Endothelial cell of umbilical vein (primary cell): Measurements from ENCODE around the gene RASGRF2. TPM values are rescaled to one million over a fixed set of nuclear protein-coding genes. Genes with fewer than 3 reads are reported as not detected.

ENCODE experiments used
- BruUV-seq: library from RNA; stranded (reverse); fragments of 400-500 nt; replicated peaks from 2 replicates; lab custom pipeline; 2021; lab: Mats Ljungman, UMichigan
- CTCF ChIA-PET: fragments of 300-600, 350-600 bp; sonication (Branson Sonifier 250); formaldehyde crosslinking; loops from one replicate; lab custom pipeline; 2021; ENCODE audit warnings: antibody characterized with exemption, inconsistent platforms; lab: Charles Lee
- POLR2A ChIA-PET: fragments of 300-600, 350-600 bp; sonication (Branson Sonifier 250); formaldehyde crosslinking; loops from one replicate; lab custom pipeline; 2021; ENCODE audit warnings: antibody characterized with exemption, inconsistent platforms; lab: Charles Lee
- DNase-seq: peaks from one replicate; pipeline ENCODE4 v3.0.0-alpha.2; 2011; ENCODE audit warnings: low read depth, low spot score
- FAIRE-seq: peaks from 2 replicates; lab custom pipeline; 2011; peaks lifted over from hg19 to GRCh38; lab: Jason Lieb, UNC
- H2AFZ ChIP-seq: 2 replicates; pipeline ENCODE4 v1.6.0; 2012; ENCODE audit warnings: low read depth, low read length, control low read depth, inconsistent platforms
- H3K27ac ChIP-seq: 2 replicates; pipeline ENCODE4 v1.5.1; 2011; ENCODE audit warnings: low read depth, mild to moderate bottlenecking, control low read depth, low read length, moderate library complexity; ENCODE audit not compliant: insufficient read depth
- H3K27me3 ChIP-seq, 2 experiments: 2 replicates each; pipeline versions ENCODE4 v1.6.0 to v1.6.1; 2011; ENCODE audit warnings: low read length in 2 of 2, mixed read lengths in 1 of 2; ENCODE audit not compliant: control insufficient read depth in 2 of 2, insufficient read depth in 2 of 2
- H3K36me3 ChIP-seq, 2 experiments: 2 replicates in 1 of 2; 3 replicates in 1 of 2; pipeline ENCODE4 v1.5.1; 2011; ENCODE audit warnings: low read length in 2 of 2, mild to moderate bottlenecking in 1 of 2, moderate library complexity in 1 of 2; ENCODE audit not compliant: control insufficient read depth in 2 of 2, insufficient read depth in 2 of 2; ENCODE audit errors: extremely low read depth in 1 of 2
- H3K4me1 ChIP-seq: 3 replicates; pipeline ENCODE4 v1.5.1; 2011; ENCODE audit warnings: mild to moderate bottlenecking, low read length; ENCODE audit not compliant: control insufficient read depth, insufficient read depth; ENCODE audit errors: extremely low read depth
- H3K4me2 ChIP-seq: 2 replicates; pipeline ENCODE4 v1.6.1; 2011; ENCODE audit warnings: low read length, control low read depth, mixed read lengths; ENCODE audit not compliant: insufficient read depth
- H3K4me3 ChIP-seq, 3 experiments: fragments of 200-600 bp in 1 of 3; sonication (generic), shearing (Covaris generic) in 1 of 3; replicated peaks in 1 of 3; 2 replicates each; pipeline ENCODE4 v1.5.1; 2011 to 2016; ENCODE audit warnings: control low read depth in 3 of 3, low read length in 3 of 3, mild to moderate bottlenecking in 2 of 3, inconsistent platforms in 1 of 3, low read depth in 1 of 3, moderate library complexity in 1 of 3; ENCODE audit not compliant: insufficient read depth in 1 of 3
- H3K79me2 ChIP-seq: 2 replicates; pipeline ENCODE4 v1.6.0; 2012; ENCODE audit warnings: low read length, inconsistent platforms; ENCODE audit not compliant: control insufficient read depth, insufficient read depth
- H3K9ac ChIP-seq: replicated peaks from 2 replicates; pipeline ENCODE3; 2011; ENCODE audit warnings: low read length, control low read depth; ENCODE audit not compliant: insufficient read depth; ENCODE audit errors: extremely low read depth
- H3K9me1 ChIP-seq: replicated peaks from 3 replicates; pipeline ENCODE4 v1.6.0; 2011; ENCODE audit warnings: mild to moderate bottlenecking, low read length; ENCODE audit not compliant: control insufficient read depth, insufficient read depth; ENCODE audit errors: extremely low read depth
- H3K9me3 ChIP-seq: replicated peaks from 2 replicates; pipeline ENCODE4 v1.5.1; 2012; ENCODE audit warnings: low read length, inconsistent platforms; ENCODE audit not compliant: control insufficient read depth, insufficient read depth
- H4K20me1 ChIP-seq: replicated peaks from 2 replicates; pipeline ENCODE3; 2011; ENCODE audit warnings: mild to moderate bottlenecking, low read length; ENCODE audit not compliant: control insufficient read depth, insufficient read depth; ENCODE audit errors: extremely low read depth
- EZH2 ChIP-seq: IDR thresholded peaks from 2 replicates; pipeline ENCODE4 v1.6.1; 2012; ENCODE audit warnings: borderline replicate concordance, low read depth, mild to moderate bottlenecking, moderate library complexity, low read length, inconsistent platforms; ENCODE audit not compliant: severe bottlenecking
- FOS ChIP-seq: IDR thresholded peaks from 2 replicates; pipeline ENCODE4 v1.6.1; 2011; ENCODE audit warnings: mild to moderate bottlenecking, low read length, moderate library complexity, borderline replicate concordance; ENCODE audit not compliant: insufficient read depth
- GATA2 ChIP-seq: IDR thresholded peaks from 2 replicates; pipeline ENCODE4 v1.7.0; 2011; ENCODE audit warnings: low read depth, mild to moderate bottlenecking, moderate library complexity, mixed read lengths, low read length; ENCODE audit not compliant: insufficient read length, insufficient read depth
- JUN ChIP-seq: IDR thresholded peaks from 2 replicates; pipeline ENCODE4 v1.6.1; 2011; ENCODE audit warnings: borderline replicate concordance, low read depth; ENCODE audit not compliant: insufficient read length, insufficient read depth
- MYC ChIP-seq: IDR thresholded peaks from one replicate; pipeline ENCODE4 v1.6.1; 2011; ENCODE audit warnings: mild to moderate bottlenecking, low read depth, low read length
- POLR2A ChIP-seq: IDR thresholded peaks from 2 replicates; pipeline ENCODE4 v1.6.1; 2012; ENCODE audit warnings: low read depth, mild to moderate bottlenecking, control low read depth, low read length
- POLR2AphosphoS5 ChIP-seq: IDR thresholded peaks from 2 replicates; pipeline ENCODE4 v1.6.1; 2012; ENCODE audit warnings: low read depth, mild to moderate bottlenecking, control low read depth, low read length, moderate library complexity; ENCODE audit not compliant: insufficient read depth
- dilution Hi-C: fragments of 300-500 bp; cut with MboI; formaldehyde crosslinking; loops from one replicate; pipeline ENCODE4 v1.15.0; 2019; ENCODE audit warnings: low sequenced_read_pairs; ENCODE audit not compliant: extremely low pct_ligation_motif_present
- intact Hi-C: fragments of 100-400 bp; cut with micrococcal nuclease; formaldehyde crosslinking; loops from one replicate; pipeline ENCODE4 v1.10.0; 2022
- polyA plus RNA-seq, 4 experiments: library from polyadenylated mRNA; depleted of rRNA in 3 of 4; stranded (reverse) in 3 of 4; unstranded in 1 of 4; fragments of >200 nt; gene quantifications; 2 replicates each; pipeline versions ENCODE4 v1.2.1 to v1.2.3, GENCODE V29; 2011 to 2012; ENCODE audit warnings: missing spikeins in 1 of 4
- total RNA-seq: library from RNA; stranded (reverse); gene quantifications from 2 replicates; pipeline ENCODE4 v1.2.3, GENCODE V29; 2021
- TF ChIP-seq, protein P1 (sequence below), 2 donors: IDR thresholded peaks; 1 replicate in 1 of 2; 2 replicates in 1 of 2; pipeline ENCODE4 v1.5.1; 2011; ENCODE audit warnings: low read length in 2 of 2, mild to moderate bottlenecking in 2 of 2, moderate library complexity in 2 of 2, control low read depth in 1 of 2, inconsistent platforms in 1 of 2, low read depth in 1 of 2; ENCODE audit not compliant: insufficient read depth in 1 of 2; ENCODE audit errors: extremely low read depth in 1 of 2
- TF ChIP-seq, protein P2 (sequence below): IDR thresholded peaks from 2 replicates; pipeline ENCODE4 v1.6.1; 2011; ENCODE audit not compliant: insufficient read depth, insufficient read length

The RASGRF2 gene
- total and polyA plus RNA-seq, 2 donors (not counting 3 experiments of a cell fraction or from before 2014, with no cell fraction given), result 0.41 to 4.0 TPM

DNA sequence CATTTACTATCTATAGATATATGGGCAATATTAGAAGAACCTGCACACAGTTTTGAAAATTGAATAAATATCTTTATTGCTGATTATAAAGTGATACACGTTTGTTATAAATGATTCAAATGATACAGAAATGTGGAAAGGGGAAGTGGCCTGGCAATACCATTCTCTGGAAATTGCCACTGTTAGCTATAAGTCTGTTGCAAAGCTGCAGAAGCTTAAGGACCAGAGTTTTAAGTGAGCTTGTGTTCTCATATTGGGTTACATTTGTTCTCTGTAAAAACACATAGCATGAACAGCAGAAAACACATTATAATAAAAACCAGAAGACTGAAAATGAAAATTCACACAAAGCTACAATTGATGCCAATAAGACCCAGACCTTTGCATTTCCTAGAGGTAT, 59.6 kb downstream of the RASGRF2 start:
- intact Hi-C loops, result no loop called here

DNA sequence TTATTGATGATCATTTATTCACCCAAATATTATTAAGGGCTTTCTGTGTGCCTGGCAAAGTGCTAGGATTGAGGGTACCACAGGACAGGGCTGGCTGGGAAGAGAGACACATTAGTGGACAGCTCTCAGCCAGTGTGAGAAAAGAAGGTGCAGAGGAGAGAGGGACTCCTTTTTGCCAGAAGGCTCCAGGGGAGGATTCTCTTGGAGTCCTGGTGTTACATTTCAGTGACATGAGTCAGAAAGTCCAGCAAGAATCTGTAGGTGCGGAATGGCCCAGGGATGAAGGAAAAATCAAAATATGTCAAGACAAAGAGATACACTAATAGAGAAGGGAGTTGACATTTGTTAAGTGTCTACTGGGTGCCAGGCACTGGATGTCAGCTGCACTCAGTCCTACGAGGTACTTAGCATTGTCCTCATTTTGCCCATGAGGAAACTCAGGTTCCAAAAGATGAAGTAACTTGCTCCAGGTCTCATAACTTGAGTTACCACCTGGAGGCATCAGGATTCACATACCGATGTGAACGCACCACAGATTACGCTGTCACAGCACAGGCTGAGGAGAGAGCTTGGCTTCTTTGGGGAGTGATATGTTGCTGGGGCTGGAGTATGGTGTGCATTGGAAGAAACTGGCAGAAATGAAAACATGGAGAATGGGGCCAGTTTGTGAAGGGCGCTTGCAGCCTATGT, 60.5 kb downstream of the RASGRF2 start:
- CTCF ChIA-PET, result no interaction called here
- intact Hi-C loops, result no loop called here
- Histone ChIP-seq H3K9me1 (no peaks in the 10 kb centered on the region), H3K4me3 (no peak overlapping the region), H3K9me3 (no peaks in the 10 kb centered on the region), H3K9ac (no peak overlapping the region), H4K20me1 (no peaks in the 10 kb centered on the region), H3K27ac (no peak overlapping the region), H3K79me2 (no peaks in the 10 kb centered on the region), H3K36me3 (no peaks in the 10 kb centered on the region), H3K4me1 (no peaks in the 10 kb centered on the region), H2AFZ (no peak overlapping the region), H3K27me3 (peaks cover 2 to 6% of the 10 kb centered on the region in 2 experiments), H3K4me2 (no peak overlapping the region)
- TF ChIP-seq EZH2 (no peak), FOS (no peak), POLR2A (no peak), GATA2 (no peak), MYC (no peak), POLR2AphosphoS5 (no peak), JUN (no peak)
- TF ChIP-seq, protein P1, sequence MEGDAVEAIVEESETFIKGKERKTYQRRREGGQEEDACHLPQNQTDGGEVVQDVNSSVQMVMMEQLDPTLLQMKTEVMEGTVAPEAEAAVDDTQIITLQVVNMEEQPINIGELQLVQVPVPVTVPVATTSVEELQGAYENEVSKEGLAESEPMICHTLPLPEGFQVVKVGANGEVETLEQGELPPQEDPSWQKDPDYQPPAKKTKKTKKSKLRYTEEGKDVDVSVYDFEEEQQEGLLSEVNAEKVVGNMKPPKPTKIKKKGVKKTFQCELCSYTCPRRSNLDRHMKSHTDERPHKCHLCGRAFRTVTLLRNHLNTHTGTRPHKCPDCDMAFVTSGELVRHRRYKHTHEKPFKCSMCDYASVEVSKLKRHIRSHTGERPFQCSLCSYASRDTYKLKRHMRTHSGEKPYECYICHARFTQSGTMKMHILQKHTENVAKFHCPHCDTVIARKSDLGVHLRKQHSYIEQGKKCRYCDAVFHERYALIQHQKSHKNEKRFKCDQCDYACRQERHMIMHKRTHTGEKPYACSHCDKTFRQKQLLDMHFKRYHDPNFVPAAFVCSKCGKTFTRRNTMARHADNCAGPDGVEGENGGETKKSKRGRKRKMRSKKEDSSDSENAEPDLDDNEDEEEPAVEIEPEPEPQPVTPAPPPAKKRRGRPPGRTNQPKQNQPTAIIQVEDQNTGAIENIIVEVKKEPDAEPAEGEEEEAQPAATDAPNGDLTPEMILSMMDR (IDR thresholded peaks at IDR 0.05; ENCODE audit: extremely low read depth in 1 of 2, insufficient read depth in 1 of 2, low read depth in 1 of 2, low read length in 2 of 2), result no peak
- TF ChIP-seq, protein P2, sequence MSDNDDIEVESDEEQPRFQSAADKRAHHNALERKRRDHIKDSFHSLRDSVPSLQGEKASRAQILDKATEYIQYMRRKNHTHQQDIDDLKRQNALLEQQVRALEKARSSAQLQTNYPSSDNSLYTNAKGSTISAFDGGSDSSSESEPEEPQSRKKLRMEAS, result no peak
- no peak for FAIRE-seq
- dilution Hi-C loops, result loop anchor here (25.0 kb wide), 1 partner anchor 208 kb away; no protein-coding TSS in a partner anchor
- BruUV-seq, result no TSS peak
- POLR2A ChIA-PET, result no interaction called here
- DNase-seq, result no peak

More for the DNA sequence above, 59.6 kb downstream of the RASGRF2 start:
- dilution Hi-C loops, result loop anchor here (25.0 kb wide), 1 partner anchor 207 kb away; no protein-coding TSS in a partner anchor
- H3K4me3 ChIP-seq, result no peak overlapping the region
- no peak for FAIRE-seq
- CTCF ChIA-PET, result no interaction called here
- no peaks in the 10 kb centered on the region for H3K36me3 ChIP-seq
- no peak overlapping the region for H3K27ac ChIP-seq
- no TSS peak for BruUV-seq
- no peak overlapping the region for H3K4me2 ChIP-seq
- H3K27me3 ChIP-seq, result peaks cover 2 to 4% of the 10 kb centered on the region in 2 experiments
- H3K9me1 ChIP-seq, result no peaks in the 10 kb centered on the region
- H3K9me3 ChIP-seq, result no peaks in the 10 kb centered on the region
- POLR2A ChIA-PET, result no interaction called here
- TF ChIP-seq MYC, result no peak
- TF ChIP-seq POLR2A, result no peak
- no peak for TF ChIP-seq FOS
- TF ChIP-seq GATA2, result no peak
- TF ChIP-seq EZH2, result no peak
- DNase-seq, result no peak
- no peak overlapping the region for H3K9ac ChIP-seq
- H3K4me1 ChIP-seq, result no peaks in the 10 kb centered on the region
- H3K79me2 ChIP-seq, result no peaks in the 10 kb centered on the region
- no peak overlapping the region for H2AFZ ChIP-seq
- H4K20me1 ChIP-seq, result no peaks in the 10 kb centered on the region
